Stomach (tissue), 9 donors: ENCODE data around the gene ZNF672. TPM values are rescaled to one million over a fixed set of nuclear protein-coding genes. Genes with fewer than 3 reads are reported as not detected.
"Not testable (repeated sequence)": the region's sequence is repeated elsewhere in the genome, so short reads cannot be mapped to it uniquely, and the experiment has no call there.

ENCODE experiments used
- DNase-seq, 2 donors: peaks; one replicate each; pipeline versions ENCODE4 v3.0.0 to v3.0.0-alpha.2; 2013 to 2019
- H3K27ac ChIP-seq, 5 donors: fragments of 200-600 bp in 4 of 5; sonication (generic) in 4 of 5; one replicate each; pipeline ENCODE4 v1.5.1; 2013 to 2019; ENCODE audit warnings: mild to moderate bottlenecking in 1 of 5, moderate library complexity in 1 of 5
- H3K27me3 ChIP-seq, 3 donors: fragments of 200-600 bp; sonication (generic); one replicate each; pipeline ENCODE4 v1.5.1; 2017 to 2019; ENCODE audit warnings: mixed run types in 1 of 3
- H3K36me3 ChIP-seq, 4 donors: fragments of 200-600 bp; sonication (generic); 1 replicate in 3 of 4; 2 replicates in 1 of 4; pipeline ENCODE4 v1.5.1; 2016 to 2019
- H3K4me1 ChIP-seq, 4 donors: fragments of 200-600 bp; sonication (generic); one replicate each; pipeline ENCODE4 v1.5.1; 2016 to 2019
- H3K4me3 ChIP-seq, 4 donors: fragments of 200-600 bp; sonication (generic) in 3 of 4; one replicate each; pipeline ENCODE4 v1.5.1; 2016 to 2019; ENCODE audit warnings: mild to moderate bottlenecking in 1 of 4
- H3K9me3 ChIP-seq, 4 donors: fragments of 200-600 bp; sonication (generic); one replicate each; pipeline ENCODE4 v1.5.1; 2016 to 2019
- CTCF ChIP-seq, 7 experiments: fragments of 450-650 bp in 4 of 7; fragments of 200-600 bp in 3 of 7; sonication (generic) in 3 of 7; IDR thresholded peaks; one replicate each; pipeline ENCODE4 v1.5.1; 2016 to 2019; ENCODE audit warnings: antibody characterized with exemption in 7 of 7, control low read depth in 2 of 7, mild to moderate bottlenecking in 1 of 7
- EP300 ChIP-seq: sonication (generic); formaldehyde crosslinking; IDR thresholded peaks from one replicate; pipeline ENCODE4 v1.6.1; 2017; ENCODE audit warnings: antibody characterized with exemption
- POLR2A ChIP-seq, 4 donors: fragments of 450-650 bp; IDR thresholded peaks; one replicate each; pipeline ENCODE4 v1.6.1; 2016; ENCODE audit warnings: antibody characterized with exemption in 4 of 4, control low read depth in 2 of 4, mild to moderate bottlenecking in 1 of 4, moderate library complexity in 1 of 4
- POLR2AphosphoS5 ChIP-seq, 3 donors: sonication (generic); formaldehyde crosslinking; IDR thresholded peaks; one replicate each; pipeline ENCODE4 v1.6.1; 2016; ENCODE audit warnings: antibody characterized with exemption in 3 of 3
- WGBS, 5 donors: extraction: QIAGEN DNeasy Blood & Tissue Kit in 3 of 5; methylation state at CpG; one replicate each; pipeline versions ENCODE4 v1.1.5 to v1.1.7; 2013 to 2018; 5-methylcytosine and 5-hydroxymethylcytosine counted together
- intact Hi-C: fragments of 100-400 bp; cut with DNase I; formaldehyde crosslinking; loops from one replicate; pipeline ENCODE4 v1.15.1; 2023; ENCODE audit warnings: low total_unique reads
- polyA plus RNA-seq, 3 donors: library from polyadenylated mRNA; stranded (reverse); fragments of 200-250 nt; gene quantifications; one replicate each; pipeline ENCODE4 v1.2.3, GENCODE V29; 2013
- total RNA-seq, 5 donors: library from RNA; depleted of rRNA; stranded (reverse); fragments of >200 nt; gene quantifications; one replicate each; pipeline versions ENCODE4 v1.1.0 to v1.2.3, GENCODE V29; 2014 to 2016
- donor health status: healthy with polysubstance abuse.
- donor health status: Bipolar disorder and iron deficiency.
- donor health status: healthy.

Gene ZNF672
- total and polyA plus RNA-seq, 8 donors: 13.0 to 142 (median 29.0) TPM

- intact Hi-C loops: no loop called here
- H3K9me3 ChIP-seq: no peaks in the 10 kb centered on the region
- no peaks in the 10 kb centered on the region for H3K27me3 ChIP-seq
- H3K36me3 ChIP-seq: no peaks in the 10 kb centered on the region
- TF ChIP-seq CTCF (IDR thresholded peaks at IDR 0.05): no peak
- TF ChIP-seq POLR2AphosphoS5 (IDR thresholded peaks at IDR 0.05): no peak
- no peak for TF ChIP-seq POLR2A (IDR thresholded peaks at IDR 0.05)
- TF ChIP-seq EP300: no peak
- DNase-seq: no peak
- no peak overlapping the region for H3K4me3 ChIP-seq
- 55 to 83% (median 65%) methylated on average over 1 of the region's 1 CpG for WGBS, 5 donors
- no peak overlapping the region for H3K27ac ChIP-seq
- no peaks in the 10 kb centered on the region for H3K4me1 ChIP-seq
Observed at GRCh38 chr1:248884632-248885295, 46.7 kb downstream of the ZNF672 start.

- Histone ChIP-seq H3K4me1 (no peaks in the 10 kb centered on the region), H3K9me3 (no peaks in the 10 kb centered on the region), H3K4me3 (no peak overlapping the region), H3K27ac (no peak overlapping the region), H3K36me3 (no peaks in the 10 kb centered on the region), H3K27me3 (peaks cover 0 to 2% (median 0%) of the 10 kb centered on the region in 3 donors)
- no peak for DNase-seq
- no peak for TF ChIP-seq POLR2A (IDR thresholded peaks at IDR 0.05)
- no peak for TF ChIP-seq POLR2AphosphoS5 (IDR thresholded peaks at IDR 0.05)
- TF ChIP-seq EP300: no peak
- no peak for TF ChIP-seq CTCF (IDR thresholded peaks at IDR 0.05)
- 58 to 93% (median 85%) methylated on average over 1 of the region's 1 CpG for WGBS, 5 donors
- intact Hi-C loops: no loop called here
Observed at GRCh38 chr1:248885646-248886045, 47.6 kb downstream of the ZNF672 start.

GRCh38 chr1:248886237-248886895, 48.3 kb downstream of the ZNF672 start:
- WGBS, 5 donors: 17 to 41% (median 32%) methylated on average over 1 of the region's 1 CpG
- intact Hi-C loops: no loop called here
- no peak for TF ChIP-seq CTCF (IDR thresholded peaks at IDR 0.05)
- no peak for TF ChIP-seq POLR2A (IDR thresholded peaks at IDR 0.05)
- TF ChIP-seq EP300: no peak
- TF ChIP-seq POLR2AphosphoS5 (IDR thresholded peaks at IDR 0.05): no peak

GRCh38 chr1:248889914-248890243, 51.9 kb downstream of the ZNF672 start:
- H3K27me3 ChIP-seq, H3K4me3 ChIP-seq, H3K27ac ChIP-seq, DNase-seq, H3K9me3 ChIP-seq, H3K4me1 ChIP-seq, intact Hi-C loops, H3K36me3 ChIP-seq: not testable (repeated sequence)
- WGBS, 5 donors: 73 to 85% (median 77%) methylated on average over 8 to 10 of the region's 10 CpGs

More at GRCh38 chr1:248886237-248886895, 48.3 kb downstream of the ZNF672 start:
- Histone ChIP-seq H3K4me3 (no peak overlapping the region), H3K36me3 (no peaks in the 10 kb centered on the region), H3K27ac (no peak overlapping the region), H3K4me1 (no peaks in the 10 kb centered on the region), H3K9me3 (no peaks in the 10 kb centered on the region), H3K27me3 (peaks cover 0 to 4% (median 0%) of the 10 kb centered on the region in 3 donors)
- DNase-seq: peak in 1 of 2 donors; percentile 44
